Loucy (cell line): ENCODE data around the gene DNAH5.

Source experiments
- EZH2phosphoT487 ChIP-seq: fragments of 200-600 bp; IDR thresholded peaks from 2 replicates; pipeline ENCODE4 v1.6.1; 2018; ENCODE audit warnings: antibody characterized with exemption, mild to moderate bottlenecking, moderate library complexity, borderline replicate concordance
- TF ChIP-seq, protein P1 (sequence below): fragments of 200-600 bp; sonication (generic); conservative IDR thresholded peaks from 2 replicates; pipeline ENCODE4 v1.5.1; 2014; ENCODE audit warnings: mild to moderate bottlenecking, antibody characterized with exemption, low read length

DNA sequence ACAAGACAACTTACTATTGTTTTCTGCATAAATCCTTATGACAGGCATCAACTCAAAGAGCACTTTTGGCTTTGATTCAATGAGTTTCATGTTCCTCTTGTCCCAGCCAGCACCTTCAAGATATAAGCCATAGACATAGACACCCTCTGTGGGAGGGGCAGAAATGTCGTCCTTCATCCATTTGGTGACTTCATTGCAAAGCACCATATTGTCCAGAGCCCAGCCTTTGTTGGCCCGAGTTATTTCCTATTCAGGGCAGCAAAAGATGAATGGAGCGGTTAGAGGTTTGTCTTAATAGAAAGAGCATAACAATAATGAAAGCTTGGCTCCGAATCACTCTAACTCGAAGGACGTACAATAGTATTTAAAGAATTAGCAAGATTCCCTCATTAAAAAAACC lies 243.9 kb downstream of the DNAH5 start:
- TF ChIP-seq, protein P1, sequence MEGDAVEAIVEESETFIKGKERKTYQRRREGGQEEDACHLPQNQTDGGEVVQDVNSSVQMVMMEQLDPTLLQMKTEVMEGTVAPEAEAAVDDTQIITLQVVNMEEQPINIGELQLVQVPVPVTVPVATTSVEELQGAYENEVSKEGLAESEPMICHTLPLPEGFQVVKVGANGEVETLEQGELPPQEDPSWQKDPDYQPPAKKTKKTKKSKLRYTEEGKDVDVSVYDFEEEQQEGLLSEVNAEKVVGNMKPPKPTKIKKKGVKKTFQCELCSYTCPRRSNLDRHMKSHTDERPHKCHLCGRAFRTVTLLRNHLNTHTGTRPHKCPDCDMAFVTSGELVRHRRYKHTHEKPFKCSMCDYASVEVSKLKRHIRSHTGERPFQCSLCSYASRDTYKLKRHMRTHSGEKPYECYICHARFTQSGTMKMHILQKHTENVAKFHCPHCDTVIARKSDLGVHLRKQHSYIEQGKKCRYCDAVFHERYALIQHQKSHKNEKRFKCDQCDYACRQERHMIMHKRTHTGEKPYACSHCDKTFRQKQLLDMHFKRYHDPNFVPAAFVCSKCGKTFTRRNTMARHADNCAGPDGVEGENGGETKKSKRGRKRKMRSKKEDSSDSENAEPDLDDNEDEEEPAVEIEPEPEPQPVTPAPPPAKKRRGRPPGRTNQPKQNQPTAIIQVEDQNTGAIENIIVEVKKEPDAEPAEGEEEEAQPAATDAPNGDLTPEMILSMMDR = no peak
- no peak for TF ChIP-seq EZH2phosphoT487
